AG04450 (cell line): ENCODE measurements around the gene SSBP4. TPM values are rescaled to one million over a fixed set of nuclear protein-coding genes. Genes with fewer than 3 reads are reported as not detected.

ENCODE experiments used
- CTCF ChIA-PET: fragments of 300-600, 350-600 bp; formaldehyde crosslinking; extraction: SDS; loops from one replicate; lab custom pipeline; 2022; ENCODE audit warnings: antibody characterized with exemption, inconsistent platforms; lab: Charles Lee
- POLR2A ChIA-PET: fragments of 350-600 bp; formaldehyde crosslinking; extraction: SDS; loops from one replicate; lab custom pipeline; 2021; ENCODE audit warnings: antibody characterized with exemption, inconsistent platforms; lab: Yijun Ruan, JAX
- DNase-seq: peaks from one replicate; pipeline ENCODE4 v3.0.0-alpha.2; 2011; ENCODE audit warnings: low read depth, low spot score
- H3K27ac ChIP-seq: one replicate; pipeline ENCODE4 v1.5.1; 2012; ENCODE audit warnings: low read depth, low read length, control low read depth
- H3K27me3 ChIP-seq: one replicate; pipeline ENCODE4 v1.6.0; 2012; ENCODE audit warnings: low read length; ENCODE audit not compliant: control insufficient read depth, insufficient read depth
- H3K4me3 ChIP-seq: 2 replicates; pipeline ENCODE4 v1.5.1; 2011; ENCODE audit warnings: mild to moderate bottlenecking, low read depth, low read length, control low read depth
- H3K9me3 ChIP-seq: 2 replicates; pipeline ENCODE4 v1.5.1; 2012; ENCODE audit warnings: low read length; ENCODE audit not compliant: control insufficient read depth, insufficient read depth
- CTCF ChIP-seq: IDR thresholded peaks from 2 replicates; pipeline ENCODE4 v1.5.1; 2011; ENCODE audit warnings: low read depth, low read length, control low read depth, inconsistent platforms
- polyA plus RNA-seq: library from polyadenylated mRNA; depleted of rRNA; stranded (reverse); fragments of >200 nt; gene quantifications from 2 replicates; pipeline ENCODE4 v1.2.3, GENCODE V29; 2011

SSBP4 gene
- polyA plus RNA-seq, 1 experiment = 9.4 TPM

DNA sequence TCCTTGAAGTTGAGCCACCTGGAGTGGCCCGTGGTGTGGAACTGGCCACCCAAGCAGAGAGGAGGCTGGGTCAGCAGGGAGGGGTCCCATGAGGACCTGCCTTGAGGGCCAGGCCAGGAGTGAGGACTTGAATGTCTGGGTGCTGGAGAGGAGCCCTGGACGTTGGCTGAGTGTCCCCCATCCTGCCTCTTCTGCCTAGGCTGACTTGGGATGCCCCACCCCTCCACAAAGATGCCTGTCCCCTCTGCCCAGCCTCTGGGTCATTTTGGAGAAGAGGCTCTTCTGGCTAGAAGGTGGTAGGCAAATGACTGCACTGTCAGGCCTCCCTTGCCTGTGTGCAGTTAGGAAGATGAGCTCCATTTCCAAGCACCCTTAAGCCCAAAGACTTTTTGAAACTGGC lies 1.7 kb downstream of the SSBP4 start:
- Histone ChIP-seq H3K4me3 (peak overlapping the region; percentile 71), H3K9me3 (no peaks in the 10 kb centered on the region; the same call in 1 of the 2 replicates), H3K27me3 (no peaks in the 10 kb centered on the region), H3K27ac (no peak overlapping the region)
- no peak for DNase-seq
- ChIA-PET POLR2A (interaction anchor here (0.7 kb wide), 1 partner anchor 82 kb away, joined by 3 read pairs; no protein-coding TSS in a partner anchor), CTCF (interaction anchor here (1.5 to 1.7 kb wide), 2 partner anchors 19 to 141 kb away, joined by 3 to 5 read pairs; no protein-coding TSS in a partner anchor)
- no peak for TF ChIP-seq CTCF

DNA sequence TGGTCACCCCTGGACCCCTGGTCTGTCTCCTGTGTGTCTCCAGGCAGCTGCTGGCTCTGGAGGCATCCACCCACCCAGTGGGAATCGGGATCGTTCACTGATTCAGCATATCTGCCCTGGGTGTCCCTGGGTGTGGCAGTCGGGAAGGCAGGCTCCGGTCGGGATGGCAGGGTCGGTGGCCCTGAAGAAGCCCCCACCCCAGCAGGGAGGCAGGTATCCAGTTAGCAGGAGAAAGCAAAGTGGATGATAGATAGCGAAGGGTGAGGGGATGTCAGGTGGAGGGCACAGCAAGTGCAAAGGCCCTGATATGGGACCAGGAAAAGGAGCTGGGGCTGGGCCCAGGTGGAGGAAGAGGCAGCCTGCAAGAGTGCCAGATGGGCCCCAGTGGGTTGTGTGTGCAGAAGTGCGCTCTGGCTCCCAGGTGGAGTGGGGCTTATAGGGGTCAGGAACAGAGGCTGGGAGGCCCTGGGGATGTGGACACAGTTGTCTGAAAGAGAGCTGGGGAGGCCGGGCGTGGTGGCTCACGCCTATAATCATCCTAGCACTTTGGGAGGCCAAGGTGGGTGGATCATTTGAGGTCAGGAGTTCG lies 2.3 kb downstream of the SSBP4 start:
- TF ChIP-seq CTCF = no peak
- CTCF ChIA-PET = interaction anchor here (1.5 kb wide), 1 partner anchor 142 kb away, joined by 3 read pairs; no protein-coding TSS in a partner anchor
- DNase-seq = no peak
- Histone ChIP-seq H3K9me3 (no peaks in the 10 kb centered on the region; the same call in 1 of the 2 replicates), H3K27me3 (no peaks in the 10 kb centered on the region), H3K4me3 (peak overlapping the region; percentile 71), H3K27ac (no peak overlapping the region)
- POLR2A ChIA-PET = interaction anchor here (0.7 kb wide), 1 partner anchor 83 kb away, joined by 3 read pairs; no protein-coding TSS in a partner anchor

DNA sequence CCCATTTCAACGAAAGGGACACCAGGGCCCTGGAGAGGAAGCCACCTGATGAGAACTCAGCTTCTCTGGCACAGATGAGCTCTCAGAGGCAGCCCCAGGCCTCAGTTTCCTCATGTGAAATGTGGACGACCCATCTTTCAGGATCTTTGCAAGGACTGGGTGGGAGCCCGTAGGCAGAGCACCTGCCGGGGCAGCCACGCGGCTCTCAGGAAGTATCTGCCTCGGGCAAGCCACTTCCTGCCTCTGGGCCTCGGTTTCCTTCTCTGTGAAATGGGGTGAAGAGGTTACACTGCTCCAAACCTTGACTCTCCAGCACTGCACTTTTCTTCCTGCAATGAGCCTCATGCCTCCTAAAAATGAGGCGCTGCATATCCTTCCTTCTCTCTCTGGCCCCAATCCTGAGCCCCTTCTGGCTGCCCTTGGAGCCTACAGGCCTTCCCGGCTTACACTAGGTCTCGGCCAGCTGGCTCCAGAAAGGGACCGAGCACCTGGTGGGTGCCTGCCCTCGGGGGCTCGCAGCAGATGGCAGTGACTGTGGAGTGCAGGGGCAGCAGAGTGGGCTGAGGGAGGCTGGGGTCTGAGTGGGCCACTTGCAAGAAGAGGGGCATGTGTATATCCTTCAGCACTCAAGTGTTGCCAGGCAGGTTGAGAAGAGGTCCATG lies 3.5 kb downstream of the SSBP4 start:
- ChIA-PET CTCF (no interaction called here), POLR2A (no interaction called here)
- H3K9me3 ChIP-seq = no peaks in the 10 kb centered on the region; the same call in 1 of the 2 replicates
- TF ChIP-seq CTCF = no peak
- H3K27ac ChIP-seq = no peak overlapping the region
- H3K4me3 ChIP-seq = no peak overlapping the region
- DNase-seq = no peak
- H3K27me3 ChIP-seq = no peaks in the 10 kb centered on the region

- no peak overlapping the region for H3K27ac ChIP-seq
- TF ChIP-seq CTCF = no peak
- no peak for DNase-seq
- H3K4me3 ChIP-seq = no peak overlapping the region
- H3K27me3 ChIP-seq = no peaks in the 10 kb centered on the region
- no peaks in the 10 kb centered on the region; the same call in 1 of the 2 replicates for H3K9me3 ChIP-seq
- POLR2A ChIA-PET = no interaction called here
- CTCF ChIA-PET = no interaction called here
Observed at GRCh38 chr19:18423258-18424020, 4.2 kb downstream of the SSBP4 start.
